GM12801 (cell line): ENCODE measurements around the gene VANGL2.

Experiments used
- CTCF ChIP-seq: IDR thresholded peaks from one replicate; pipeline ENCODE4 v1.5.1; 2011; ENCODE audit warnings: control low read depth; ENCODE audit not compliant: insufficient read length; ENCODE audit errors: extremely low read depth

Gene VANGL2

GRCh38 chr1:160459687-160460086 is 59.3 kb downstream of the VANGL2 start:
- no peak for TF ChIP-seq CTCF

- no peak for TF ChIP-seq CTCF
These were observed 59.9 kb downstream of the VANGL2 start for GRCh38 chr1:160460214-160460642.

GRCh38 chr1:160460683-160461287 is 60.4 kb downstream of the VANGL2 start:
- no peak for TF ChIP-seq CTCF

- no peak for TF ChIP-seq CTCF
These were observed 64.8 kb downstream of the VANGL2 start for GRCh38 chr1:160465123-160465522.

GRCh38 chr1:160466961-160467360 is 66.6 kb downstream of the VANGL2 start:
- no peak for TF ChIP-seq CTCF

- TF ChIP-seq CTCF, result no peak
These were observed 67.2 kb downstream of the VANGL2 start for GRCh38 chr1:160467576-160467975.

GRCh38 chr1:160471253-160471652 is 70.9 kb downstream of the VANGL2 start:
- TF ChIP-seq CTCF, result no peak
